ENCODE measurements around the gene DDX59. TPM values are rescaled to one million over a fixed set of nuclear protein-coding genes. Genes with fewer than 3 reads are reported as not detected.

DDX59 gene
- total RNA-seq, 1 donor, result 20.3 TPM

DNA sequence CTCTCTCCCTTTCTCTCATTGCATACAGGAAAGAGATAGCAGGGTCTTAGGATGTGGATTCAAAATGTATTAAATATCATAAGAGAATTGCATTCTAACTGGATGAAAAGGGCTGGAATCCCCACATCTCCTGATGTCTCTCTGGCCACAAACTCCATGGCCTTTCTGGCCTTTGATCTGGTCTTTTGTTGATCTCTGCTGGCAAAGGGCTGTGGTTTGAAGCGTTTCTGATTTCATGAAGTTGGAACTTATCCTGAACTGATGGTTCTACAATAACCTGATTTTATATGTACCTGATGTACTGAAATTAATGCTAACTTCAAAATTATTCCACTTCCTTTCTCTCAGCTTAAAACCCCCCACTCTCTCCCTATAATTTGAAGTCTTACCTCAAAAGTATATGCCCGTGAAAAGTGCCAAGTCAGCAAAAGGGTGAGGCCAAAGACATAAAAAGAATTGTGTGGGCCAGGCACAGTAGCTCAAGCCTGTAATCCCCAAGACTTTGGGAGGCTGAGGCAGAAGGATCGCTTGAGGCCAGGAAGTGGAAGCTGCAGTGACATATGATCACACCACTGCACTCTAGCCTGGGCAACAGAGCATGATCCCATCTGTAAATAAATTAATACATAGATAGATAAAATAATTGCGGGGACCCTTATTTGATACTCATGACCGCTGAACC lies 42.7 kb downstream of the DDX59 start:
- H3K4me3 ChIP-seq (ENCODE audit: low read depth, low read length), result no peak overlapping the region
- no peak for DNase-seq (ENCODE audit: low read depth)
- TF ChIP-seq, protein P1, sequence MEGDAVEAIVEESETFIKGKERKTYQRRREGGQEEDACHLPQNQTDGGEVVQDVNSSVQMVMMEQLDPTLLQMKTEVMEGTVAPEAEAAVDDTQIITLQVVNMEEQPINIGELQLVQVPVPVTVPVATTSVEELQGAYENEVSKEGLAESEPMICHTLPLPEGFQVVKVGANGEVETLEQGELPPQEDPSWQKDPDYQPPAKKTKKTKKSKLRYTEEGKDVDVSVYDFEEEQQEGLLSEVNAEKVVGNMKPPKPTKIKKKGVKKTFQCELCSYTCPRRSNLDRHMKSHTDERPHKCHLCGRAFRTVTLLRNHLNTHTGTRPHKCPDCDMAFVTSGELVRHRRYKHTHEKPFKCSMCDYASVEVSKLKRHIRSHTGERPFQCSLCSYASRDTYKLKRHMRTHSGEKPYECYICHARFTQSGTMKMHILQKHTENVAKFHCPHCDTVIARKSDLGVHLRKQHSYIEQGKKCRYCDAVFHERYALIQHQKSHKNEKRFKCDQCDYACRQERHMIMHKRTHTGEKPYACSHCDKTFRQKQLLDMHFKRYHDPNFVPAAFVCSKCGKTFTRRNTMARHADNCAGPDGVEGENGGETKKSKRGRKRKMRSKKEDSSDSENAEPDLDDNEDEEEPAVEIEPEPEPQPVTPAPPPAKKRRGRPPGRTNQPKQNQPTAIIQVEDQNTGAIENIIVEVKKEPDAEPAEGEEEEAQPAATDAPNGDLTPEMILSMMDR (IDR thresholded peaks at IDR 0.05; ENCODE audit: insufficient read depth, low read length), result no peak

DNA sequence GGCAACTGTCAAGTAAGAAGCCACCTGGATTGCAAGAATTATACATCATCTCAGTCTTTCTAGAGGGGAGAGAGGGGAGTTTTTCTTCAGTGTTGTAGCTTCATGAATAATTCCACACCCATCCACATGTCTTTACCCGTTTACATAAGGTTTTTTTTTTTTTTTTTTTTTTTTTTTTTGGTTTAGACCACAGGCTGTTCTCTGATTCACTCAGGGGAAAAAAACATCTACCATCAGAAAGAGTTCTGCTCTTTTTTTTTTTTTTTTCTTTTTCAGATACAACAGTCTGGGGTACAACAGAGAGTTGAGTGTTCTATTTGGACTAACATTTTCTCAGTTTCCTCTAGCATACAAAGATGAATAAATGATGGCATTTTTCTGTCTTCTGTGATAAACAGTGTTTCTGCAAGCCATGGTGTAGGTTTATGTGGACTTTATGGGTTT lies 44.3 kb downstream of the DDX59 start:
- peak; percentile 65 for DNase-seq (ENCODE audit: low read depth)
- TF ChIP-seq, protein P1 (IDR thresholded peaks at IDR 0.05; ENCODE audit: insufficient read depth, low read length), result no peak
- no peak overlapping the region for H3K4me3 ChIP-seq (ENCODE audit: low read depth, low read length)

- peak; percentile 55 for DNase-seq (ENCODE audit: low read depth)
- TF ChIP-seq, protein P1 (IDR thresholded peaks at IDR 0.05; ENCODE audit: insufficient read depth, low read length), result no peak
These were observed 44.9 kb downstream of the DDX59 start for GRCh38 chr1:200624679-200625335.

GRCh38 chr1:200620273-200621131 lies 49.2 kb downstream of the DDX59 start, which contains the start of gene KIF14:
Gene KIF14, minus strand, starts transcription at chr1:200620751. Its CDS starts 2,028 bp downstream, at chr1:200618723.
- DNase-seq (ENCODE audit: low read depth), result peak; percentile 83
- TF ChIP-seq, protein P1 (IDR thresholded peaks at IDR 0.05; ENCODE audit: insufficient read depth, low read length), result no peak
- peak within 1 kb of the TSS; percentile 94 for H3K4me3 ChIP-seq (ENCODE audit: low read depth, low read length)

More at GRCh38 chr1:200624679-200625335, 44.9 kb downstream of the DDX59 start:
- H3K4me3 ChIP-seq (ENCODE audit: low read depth, low read length), result no peak overlapping the region

- H3K4me3 ChIP-seq (ENCODE audit: low read depth, low read length), result peak overlapping the region; percentile 94
- no peak for DNase-seq (ENCODE audit: low read depth)
- TF ChIP-seq, protein P1 (IDR thresholded peaks at IDR 0.05; ENCODE audit: insufficient read depth, low read length), result no peak
These were observed 49.8 kb downstream of the DDX59 start for GRCh38 chr1:200619894-200620272.

- peak; percentile 45 for DNase-seq (ENCODE audit: low read depth)
- H3K4me3 ChIP-seq (ENCODE audit: low read depth, low read length), result no peak overlapping the region
- TF ChIP-seq, protein P1 (IDR thresholded peaks at IDR 0.05; ENCODE audit: insufficient read depth, low read length), result no peak
These were observed 58.9 kb downstream of the DDX59 start for GRCh38 chr1:200610846-200611245.

Data from fibroblast of the aortic adventitia (primary cell).